ENCODE results near the gene ORM2.

The ORM2 gene

DNA sequence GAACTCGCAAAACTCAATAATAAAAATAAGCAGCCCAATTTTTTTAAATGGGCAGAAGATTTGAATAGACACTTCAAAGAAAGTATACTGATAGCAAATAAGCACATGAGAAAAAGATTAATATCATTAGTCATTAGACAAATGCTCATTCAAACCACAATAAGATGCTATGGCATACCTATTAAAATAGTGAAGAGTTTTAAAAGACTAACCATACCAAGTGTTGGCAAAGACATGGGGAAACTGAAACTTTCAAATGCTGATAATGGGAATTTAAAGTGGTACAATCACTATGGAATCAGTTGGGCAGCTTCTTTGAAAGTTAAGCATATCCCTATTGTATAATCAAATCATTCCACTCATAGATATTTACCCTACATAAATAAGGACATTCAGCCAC lies 33.3 kb upstream of the ORM2 start:
- no peak for DNase-seq

DNA sequence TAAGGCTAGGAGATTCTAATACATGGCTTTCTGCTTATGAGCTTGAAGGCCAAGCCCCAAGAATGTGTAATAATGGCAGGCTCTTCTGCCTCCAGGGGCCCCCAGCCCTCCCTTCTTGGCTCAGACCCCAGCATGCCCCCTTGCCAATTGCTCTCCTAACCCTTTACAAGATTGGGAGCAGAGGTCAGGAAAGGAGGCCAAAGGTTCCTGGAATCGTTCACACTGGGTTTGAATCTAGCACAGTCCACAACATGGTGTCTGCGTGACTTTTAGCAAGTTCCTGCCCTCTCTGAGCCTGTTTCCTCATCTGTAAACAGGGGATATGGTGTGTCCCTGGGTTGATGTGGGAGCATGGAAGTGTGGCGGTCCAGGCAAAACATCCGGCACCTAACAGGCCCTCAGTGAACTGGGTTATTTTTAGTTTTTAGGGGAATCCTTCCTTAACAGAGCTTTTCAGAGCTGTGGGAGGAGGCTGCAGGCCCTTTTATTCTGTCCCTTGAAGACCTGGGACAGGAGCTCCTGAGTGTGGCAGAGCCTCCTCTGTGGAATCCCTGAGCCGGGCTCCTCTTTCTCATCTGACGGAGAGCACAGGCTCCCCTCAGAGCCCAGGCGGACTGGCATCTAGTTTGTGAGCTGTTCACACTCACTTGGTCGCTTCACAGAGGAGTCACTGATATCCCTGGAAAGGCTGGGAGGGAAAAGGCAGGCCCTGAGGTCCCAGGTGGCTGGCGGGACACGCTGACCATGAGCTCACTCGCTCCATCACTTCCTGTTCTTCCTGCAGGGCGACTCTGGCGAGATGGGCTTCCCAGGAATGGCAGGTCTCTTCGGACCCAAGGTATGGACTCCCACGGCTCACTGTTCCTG lies 30.1 kb upstream of the ORM2 start:
- no peak for DNase-seq

DNA sequence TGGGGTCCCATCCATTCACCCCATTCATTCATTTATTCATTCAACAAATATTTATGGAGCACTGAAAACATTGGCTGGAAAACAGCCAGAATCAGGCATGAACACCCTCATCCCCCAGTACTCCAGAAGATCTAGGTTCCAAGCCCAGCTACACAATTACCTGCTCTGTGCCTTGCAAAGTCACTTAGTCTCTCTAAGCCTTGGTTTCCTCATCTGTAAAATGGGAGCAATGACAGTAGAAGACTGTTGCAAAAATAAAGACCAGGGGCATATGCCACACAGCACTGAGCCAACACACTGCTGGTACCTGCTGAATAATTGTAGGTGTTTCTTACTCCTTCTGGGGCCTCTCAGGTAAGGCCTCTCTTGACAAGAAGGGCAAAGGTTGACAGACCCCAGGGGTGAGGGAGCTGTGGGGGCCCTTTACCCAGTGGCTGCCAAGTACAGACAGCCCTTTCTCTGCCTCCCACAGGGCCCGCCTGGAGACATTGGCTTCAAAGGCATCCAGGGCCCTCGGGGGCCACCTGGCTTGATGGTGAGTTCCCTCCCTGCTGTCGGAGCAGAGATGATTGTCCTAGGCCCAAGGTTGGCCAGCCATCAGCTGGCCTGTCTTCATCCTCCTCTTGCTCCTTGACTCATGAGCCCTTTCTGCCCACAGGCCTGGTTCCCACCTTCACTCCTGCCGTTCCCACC lies 29.4 kb upstream of the ORM2 start:
- no peak for DNase-seq

DNA sequence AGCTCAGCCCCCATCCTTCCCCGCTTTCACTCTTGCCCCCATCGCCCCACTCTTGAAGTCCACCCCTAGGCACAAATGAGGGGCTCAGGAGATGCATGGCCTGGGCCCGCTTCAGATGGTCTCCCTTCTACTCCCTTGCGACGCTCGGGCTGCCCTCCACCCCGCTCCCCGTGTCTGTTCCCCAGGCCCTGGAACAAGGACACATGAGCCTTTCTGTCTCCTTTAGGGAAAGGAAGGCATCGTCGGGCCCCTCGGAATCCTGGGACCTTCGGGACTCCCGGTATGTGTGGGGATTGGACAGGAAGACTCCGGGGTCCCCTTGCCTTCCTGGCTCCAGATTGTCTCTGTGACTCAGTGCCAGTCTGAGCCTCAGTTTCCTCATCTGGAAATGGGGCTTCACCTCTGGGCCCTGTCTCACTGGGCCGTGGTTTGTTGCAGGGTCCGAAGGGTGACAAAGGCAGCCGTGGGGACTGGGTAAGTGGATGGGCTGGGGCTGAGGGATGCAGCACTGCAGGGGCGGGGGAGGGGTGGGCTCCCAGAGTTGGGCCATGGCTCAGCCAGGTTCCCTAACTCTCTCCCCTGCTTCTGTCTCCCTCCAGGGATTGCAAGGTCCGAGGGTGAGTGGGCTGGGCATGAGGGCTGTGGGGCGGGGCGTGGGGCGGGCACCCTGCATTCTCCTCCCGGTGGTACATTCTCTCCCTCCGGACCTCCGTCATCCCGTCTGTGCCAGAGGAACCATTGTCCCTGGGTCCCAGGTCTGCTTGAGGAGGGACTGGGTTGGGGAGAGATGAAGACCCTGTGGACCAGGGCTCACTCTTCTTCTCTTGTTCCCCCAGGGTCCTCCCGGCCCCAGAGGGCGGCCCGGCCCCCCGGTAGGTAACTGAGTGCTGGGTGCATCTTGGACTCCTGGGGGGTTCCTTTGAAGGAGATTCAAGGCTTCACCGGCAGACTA lies 28.5 kb upstream of the ORM2 start:
- no peak for DNase-seq

DNA sequence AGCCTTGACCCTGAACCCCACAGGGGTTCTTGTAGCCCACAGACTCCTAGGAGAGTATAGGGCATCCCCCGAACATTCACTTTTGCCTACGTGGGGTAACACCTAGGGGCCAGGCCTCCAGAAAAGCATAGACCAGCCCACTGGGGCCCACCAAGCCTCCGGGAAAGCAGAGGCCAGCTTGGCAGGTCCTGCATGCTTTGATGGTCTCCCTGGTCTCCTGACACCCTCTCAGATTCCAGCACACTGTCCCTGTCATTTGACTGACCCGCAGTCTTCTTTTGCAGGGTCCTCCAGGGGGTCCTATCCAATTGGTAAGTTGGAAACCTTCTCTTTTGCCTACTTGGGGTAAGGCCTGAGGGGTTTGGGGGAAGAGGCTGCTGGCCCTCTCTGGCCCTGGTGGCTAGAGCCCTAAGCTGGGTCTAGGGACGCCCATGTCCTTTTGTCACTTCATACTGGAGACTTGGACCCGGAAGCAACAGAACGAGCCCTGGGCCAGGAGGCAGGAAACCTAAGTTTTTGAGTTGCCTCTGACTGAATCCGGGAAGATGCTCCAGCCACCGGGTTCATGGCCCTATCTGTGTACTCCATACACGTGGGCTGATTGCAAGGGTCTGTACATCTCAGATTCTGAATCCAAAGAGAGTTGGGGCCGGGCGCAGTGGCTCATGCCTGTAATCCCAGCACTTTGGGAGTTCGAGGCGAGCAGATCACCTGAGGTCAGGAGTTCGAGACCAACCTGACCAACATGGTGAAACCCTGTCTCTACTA lies 27.7 kb upstream of the ORM2 start:
- DNase-seq, result no peak

DNA sequence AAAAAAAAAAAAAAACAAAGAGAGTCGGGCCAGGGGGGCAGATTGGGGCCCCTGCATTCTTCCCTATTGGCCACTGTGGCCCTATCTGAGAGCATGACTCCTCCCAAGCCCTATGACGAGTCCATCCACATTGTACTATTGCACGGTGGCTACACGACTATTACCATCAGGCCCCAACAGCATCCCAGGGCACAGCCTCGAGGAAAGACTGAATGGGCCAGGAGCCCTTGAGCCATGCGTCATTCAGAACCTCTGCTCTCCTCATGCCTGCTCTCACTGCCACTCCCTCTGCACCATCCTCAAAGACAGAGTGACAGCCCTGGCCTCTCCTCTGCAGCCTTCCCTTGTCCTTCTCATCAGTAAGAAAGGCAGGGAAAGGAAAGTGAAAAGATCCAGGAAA lies 26.9 kb upstream of the ORM2 start:
- DNase-seq, result no peak

DNA sequence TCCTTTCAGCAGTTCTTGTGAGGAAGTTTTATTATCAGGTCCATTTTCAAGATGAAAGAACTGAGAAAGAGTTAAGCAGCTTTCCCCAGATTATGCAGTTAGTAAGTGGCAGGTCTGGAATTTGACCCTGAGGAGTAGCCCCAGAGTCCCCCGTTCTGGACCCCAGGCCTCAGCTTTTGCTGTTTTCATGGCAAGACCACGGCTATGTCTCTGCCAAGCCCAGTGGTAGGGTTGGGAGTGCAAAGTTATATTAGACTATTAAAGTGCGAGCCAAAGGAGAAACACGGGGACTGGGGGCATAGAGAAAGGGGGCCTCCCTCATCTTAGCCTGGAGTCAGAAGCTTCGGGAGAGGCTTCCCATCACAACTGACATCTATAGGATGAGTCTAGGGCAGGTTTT lies 26.1 kb upstream of the ORM2 start:
- DNase-seq, result no peak

DNA sequence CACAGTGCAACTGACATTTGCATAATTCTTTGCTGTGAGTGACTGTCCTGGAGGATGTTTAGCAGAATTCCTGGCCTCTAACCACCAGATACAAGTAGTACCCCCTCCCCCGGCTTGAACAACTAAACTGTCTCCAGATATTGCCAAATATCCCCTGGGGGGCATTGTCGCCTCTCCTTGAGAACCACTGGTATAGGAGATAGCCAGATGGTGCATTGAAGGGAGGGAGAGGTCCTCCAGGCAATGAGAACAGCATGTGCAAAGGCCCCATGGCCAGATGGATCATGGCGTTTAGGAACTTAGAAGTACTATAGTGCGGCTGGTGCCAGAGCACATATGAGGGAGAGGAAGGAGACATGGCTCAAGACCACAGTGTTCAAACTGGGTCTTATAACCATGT lies 25.7 kb upstream of the ORM2 start:
- DNase-seq, result no peak

DNA sequence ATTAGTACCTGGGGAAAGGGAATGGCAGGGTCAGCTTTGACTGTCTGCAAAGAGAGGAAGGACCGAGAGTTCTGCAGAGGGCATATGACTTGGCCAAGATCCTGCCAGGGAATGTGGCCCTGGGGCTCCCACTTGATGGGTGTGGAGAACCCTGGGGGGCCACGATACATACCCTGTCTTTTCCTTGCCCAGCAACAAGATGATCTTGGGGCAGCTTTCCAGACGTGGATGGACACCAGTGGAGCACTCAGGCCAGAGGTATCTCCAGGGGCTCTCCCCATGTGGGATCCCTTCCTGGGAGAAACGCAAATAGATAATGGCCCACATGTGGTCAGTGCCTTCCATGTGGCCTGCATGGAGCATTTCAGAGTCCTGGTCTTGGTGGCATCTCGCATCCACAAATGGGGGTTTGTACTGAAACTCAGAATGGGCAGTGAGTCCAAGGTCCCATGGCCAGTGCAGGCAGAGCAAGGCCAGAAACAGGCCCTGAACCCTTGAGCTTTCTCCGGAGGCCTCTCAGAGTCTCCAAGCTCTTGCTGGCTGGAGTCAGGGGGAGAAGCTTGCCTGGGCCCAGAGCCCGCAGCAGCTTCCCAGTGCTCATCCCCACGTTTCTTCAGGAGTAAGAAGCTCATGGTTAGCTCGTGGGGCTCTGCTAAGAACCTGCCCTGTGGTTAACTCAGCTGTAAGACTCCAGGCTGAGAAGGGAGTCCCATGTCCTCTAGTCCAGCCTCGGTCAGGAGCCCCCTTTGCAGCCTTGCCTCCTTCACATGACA lies 25.1 kb upstream of the ORM2 start:
- DNase-seq, result no peak

DNA sequence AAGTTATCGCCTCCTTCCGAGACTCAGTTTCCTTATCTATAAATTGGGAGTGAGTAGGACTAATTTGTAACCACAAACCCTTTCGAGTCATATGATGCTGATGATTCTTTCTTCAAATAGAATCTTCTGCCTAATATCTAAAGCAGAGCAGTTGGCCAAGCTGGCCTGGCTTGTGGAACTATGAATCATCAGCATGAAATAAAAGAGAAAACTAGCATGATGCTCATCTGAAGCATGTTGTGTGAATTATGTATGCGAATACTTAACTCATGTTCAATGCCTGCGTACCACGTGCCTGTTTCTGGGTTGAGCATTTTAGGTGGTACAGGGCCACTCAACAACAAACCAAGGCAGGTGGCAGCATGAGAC lies 21.8 kb upstream of the ORM2 start:
- no peak for DNase-seq

DNA sequence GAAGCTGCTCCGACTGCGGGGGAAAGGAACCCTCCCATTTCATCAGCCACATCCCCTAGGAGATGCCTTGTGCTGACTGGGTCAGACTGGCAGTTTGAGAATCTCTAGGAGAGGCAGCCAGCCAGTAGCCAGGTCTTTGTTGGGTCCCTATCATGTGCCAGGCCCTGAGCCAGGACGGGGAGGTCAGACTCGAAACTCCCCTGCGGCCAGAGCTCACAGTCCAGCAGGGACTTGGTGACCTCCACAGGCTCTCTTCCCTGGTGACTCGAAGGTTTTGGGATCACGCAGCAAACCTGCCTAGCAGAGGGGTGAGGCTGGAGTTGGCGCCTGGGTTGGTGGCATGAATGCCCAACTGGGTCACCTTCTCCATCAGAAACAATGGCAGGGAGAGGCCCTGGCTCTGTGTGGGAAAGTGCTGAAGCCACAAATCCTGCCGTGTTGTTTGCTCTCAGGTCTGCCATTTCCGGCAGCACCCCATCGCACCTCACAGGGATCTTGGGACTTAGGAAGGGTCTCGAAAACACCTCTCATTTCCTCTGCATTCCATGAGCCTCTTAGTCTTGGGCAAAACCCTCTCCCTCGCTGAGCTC lies 21.2 kb upstream of the ORM2 start:
- DNase-seq, result no peak

DNA sequence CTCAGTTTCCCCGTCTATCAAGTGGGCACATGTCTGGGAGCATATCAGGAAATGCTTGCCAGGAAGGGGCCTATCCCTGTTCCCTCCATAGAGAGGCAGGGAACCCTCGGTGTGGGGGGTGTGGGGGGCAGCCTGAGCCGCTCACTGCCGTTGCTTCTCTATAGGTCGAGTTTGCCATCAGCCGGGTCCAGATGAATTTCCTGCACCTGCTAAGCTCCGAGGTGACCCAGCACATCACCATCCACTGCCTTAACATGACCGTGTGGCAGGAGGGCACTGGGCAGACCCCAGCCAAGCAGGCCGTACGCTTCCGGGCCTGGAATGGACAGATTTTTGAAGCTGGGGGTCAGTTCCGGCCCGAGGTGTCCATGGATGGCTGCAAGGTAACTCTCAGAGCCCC lies 20.6 kb upstream of the ORM2 start:
- DNase-seq, result no peak

DNA sequence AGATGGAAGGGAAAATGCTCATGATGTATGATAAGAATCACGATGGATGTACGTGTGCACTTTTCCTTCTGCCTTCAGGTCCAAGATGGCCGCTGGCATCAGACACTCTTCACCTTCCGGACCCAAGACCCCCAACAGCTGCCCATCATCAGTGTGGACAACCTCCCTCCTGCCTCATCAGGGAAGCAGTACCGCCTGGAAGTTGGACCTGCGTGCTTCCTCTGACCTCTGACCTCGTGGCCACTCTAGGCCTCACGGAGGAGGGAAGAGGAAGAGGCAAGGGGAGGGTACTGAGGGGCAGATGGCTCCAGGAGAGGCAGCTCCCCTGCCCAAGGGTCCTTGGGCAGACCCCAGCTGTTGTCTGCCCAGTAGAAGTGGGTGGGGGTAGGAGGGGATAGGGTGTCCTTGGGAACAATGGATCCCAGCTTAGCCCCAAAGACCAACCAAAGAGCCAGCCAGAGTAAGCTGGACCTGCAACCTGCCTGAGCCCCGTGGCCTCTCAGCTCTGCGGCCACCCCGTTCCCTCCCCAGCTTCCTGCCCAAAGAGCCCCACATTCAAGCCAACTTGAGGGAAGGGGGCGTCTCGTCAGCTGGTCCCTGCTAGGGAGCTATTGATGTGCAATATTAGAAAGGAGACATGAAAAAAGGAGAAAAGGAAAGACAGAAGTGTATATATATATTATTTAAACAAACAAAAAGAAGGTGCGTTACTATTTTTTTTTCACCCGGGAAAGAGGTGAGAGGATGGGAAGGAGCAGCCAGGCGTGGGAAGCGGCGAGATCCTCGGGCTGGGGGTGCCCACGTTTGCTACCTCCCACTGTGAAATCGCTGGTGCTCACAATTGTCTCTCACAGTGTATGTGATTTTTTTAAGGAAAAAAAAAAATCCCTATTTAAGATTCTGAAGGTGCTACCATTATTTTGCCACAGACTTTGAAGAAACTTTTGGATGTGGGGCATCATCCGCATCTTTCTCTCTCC lies 18.9 kb upstream of the ORM2 start:
- no peak for DNase-seq

DNA sequence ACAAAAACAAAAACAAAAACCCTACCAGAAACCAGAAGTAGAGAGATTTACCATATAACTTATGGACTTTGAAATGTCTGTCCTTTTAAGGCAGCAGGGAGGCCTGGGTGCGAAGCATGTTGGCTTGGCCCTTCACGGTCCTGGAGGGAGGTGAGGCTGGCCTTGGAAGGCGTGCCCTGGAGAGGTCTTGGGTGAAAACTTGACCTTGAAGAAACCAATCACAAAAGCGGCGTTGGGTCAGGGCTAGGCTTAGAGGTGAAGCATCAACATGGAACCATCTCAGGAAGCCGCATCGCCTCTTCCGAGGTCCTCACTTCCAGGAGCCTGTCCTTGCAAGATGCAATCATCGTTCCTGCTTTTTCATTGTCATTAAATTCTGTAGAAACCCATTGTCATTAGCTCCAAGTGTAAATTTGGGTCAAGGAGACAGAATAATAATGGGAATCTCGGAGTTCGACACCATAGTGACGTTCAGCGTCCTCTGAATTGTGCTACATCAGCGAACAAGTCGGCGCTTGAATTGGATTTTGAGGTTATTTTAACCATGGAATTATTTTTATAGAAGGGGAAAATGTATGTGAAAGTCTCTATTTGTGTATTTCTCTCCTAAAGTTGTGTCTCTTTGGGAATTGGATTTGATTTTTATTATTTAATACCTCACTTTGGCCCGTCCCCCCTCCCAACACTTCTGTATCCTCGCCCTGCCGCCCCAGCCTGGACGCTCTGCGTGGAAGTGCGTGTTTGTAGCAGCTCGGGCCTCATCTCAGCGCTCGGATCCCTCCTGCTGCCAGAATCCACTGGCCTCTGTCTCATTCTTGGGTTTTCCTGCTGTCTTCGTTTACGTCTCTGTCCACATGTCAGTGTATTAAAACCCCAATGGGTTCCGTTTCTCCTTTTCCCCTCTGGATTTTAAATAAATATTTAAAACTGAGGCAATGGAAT lies 17.8 kb upstream of the ORM2 start:
- DNase-seq, result no peak

DNA sequence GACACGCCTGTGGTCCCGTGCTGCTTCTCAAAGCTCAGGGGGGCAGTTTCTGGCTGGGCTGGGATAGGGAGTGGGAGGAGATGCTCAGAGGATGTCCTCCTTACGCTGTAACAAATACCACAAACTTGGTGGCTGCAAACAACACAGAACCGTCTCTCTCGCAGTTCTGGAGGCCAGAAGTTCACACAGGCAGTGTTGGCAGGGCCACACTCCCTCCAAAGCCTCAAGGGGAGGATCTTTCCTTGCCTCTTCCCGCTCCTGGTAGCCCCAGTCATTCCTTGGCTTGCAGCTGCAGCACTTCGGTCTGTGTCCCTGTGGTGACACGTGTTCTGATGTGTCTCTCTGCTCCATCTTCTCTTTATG lies 17.2 kb upstream of the ORM2 start:
- no peak for DNase-seq

DNA sequence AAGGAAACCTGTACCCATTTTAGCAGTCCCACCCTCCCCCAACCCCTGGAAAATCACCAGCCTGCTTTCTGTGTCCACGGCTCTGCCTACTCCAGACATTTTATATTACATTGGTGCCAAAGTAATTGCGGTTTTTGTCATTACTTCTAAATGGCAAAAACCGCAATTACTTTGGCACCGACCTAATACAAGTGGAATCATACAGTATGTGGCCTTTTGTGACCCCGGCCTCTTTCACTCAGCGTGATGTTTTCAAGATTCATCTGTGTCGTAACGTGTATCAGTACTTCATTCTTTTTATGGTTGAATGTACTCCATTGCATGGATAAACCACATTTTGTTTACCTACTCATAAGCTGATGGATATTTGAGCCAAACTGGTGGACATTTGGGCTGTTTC lies 16.5 kb upstream of the ORM2 start:
- DNase-seq, result no peak

DNA sequence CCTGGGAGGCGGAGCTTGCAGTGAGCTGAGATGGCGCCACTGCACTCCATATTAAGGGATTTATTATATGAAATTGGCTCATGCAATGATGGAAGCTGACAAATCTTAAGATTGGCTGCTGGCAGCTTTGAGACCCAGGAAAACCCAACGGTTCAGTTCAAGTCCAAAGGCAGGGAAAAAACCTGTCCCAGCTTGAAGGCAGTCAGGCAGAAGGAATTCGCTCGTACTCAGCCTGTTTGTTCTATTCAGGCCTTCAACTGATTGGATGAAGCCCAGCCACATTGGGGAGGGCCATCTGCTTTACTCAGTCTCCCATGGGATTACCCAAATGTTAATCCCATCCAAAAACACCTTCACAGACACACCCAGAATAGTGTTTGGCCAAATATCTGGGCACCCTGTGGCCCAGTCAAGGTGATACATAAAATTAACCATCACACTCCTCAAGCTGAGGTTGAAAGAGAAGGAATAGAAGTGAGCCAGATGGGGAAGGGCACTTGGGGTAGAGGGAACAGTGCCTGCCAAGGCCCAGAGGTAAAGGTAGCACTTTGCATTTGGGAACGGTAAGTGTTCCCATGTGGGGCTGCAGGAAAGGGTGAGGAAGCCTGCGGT lies 15.3 kb upstream of the ORM2 start:
- no peak for DNase-seq

DNA sequence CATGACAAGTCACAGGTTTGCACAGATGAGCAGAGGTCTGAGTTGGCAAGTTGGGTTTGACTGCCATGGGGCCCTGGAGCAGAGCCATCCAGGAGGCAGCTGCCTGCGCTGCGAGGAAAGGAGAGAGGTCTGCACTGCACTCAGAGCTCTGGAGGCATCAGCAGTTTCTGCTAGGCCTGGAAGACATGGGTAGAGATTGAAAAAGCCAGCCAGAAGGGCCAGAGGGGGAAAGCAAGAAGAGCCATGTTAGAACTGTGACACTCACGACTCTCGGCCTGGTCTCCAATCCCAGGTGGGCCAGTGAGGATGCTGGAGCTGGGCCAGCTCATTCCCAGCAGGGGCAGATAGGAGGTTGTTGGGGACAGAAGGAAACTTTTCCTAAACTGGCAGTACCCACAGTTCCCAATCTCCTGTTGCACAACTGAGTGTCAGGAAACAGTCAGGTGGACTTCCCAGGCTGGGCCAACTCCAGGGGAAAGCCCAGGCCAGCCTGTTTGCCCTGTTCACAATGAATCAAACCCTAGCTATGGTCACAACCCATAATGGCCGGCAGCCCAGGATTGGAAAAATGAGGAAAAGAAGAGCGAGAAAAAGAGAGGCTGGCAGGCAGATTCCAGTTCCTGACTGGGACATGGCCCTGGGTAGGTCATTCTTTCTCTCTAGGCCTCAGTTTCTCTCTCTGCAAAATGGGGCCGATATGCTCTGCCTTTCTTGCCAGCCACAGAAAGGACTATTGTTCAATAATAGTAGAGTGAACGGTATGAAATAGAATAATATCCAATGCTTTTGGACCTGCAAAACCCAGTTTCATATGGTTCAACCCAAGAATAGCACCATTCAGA lies 14.6 kb upstream of the ORM2 start:
- DNase-seq, result peak; percentile 14
